B cell (primary cell): ENCODE data around the gene DNASE2B. TPM values are rescaled to one million over a fixed set of nuclear protein-coding genes. Genes with fewer than 3 reads are reported as not detected.

ENCODE experiments used
- ATAC-seq: fragments of 200-7000 bp; cut with Tn5 transposase; one replicate; pipeline ENCODE4 v1.10.0; 2021; ENCODE audit warnings: low read depth, mild to moderate bottlenecking, moderate number of reproducible peaks, moderate library complexity
- CTCF ChIA-PET: fragments of 350-600 bp; sonication (Branson Sonifier 250); formaldehyde crosslinking; loops from one replicate; lab custom pipeline; 2021; ENCODE audit warnings: antibody characterized with exemption, inconsistent platforms; lab: Charles Lee
- POLR2A ChIA-PET: fragments of 350-600 bp; sonication (Branson Sonifier 250); formaldehyde crosslinking; loops from one replicate; lab custom pipeline; 2021; ENCODE audit warnings: antibody characterized with exemption; lab: Charles Lee
- DNase-seq: peaks from one replicate; pipeline ENCODE4 v3.0.0; 2013
- H2AFZ ChIP-seq: 2 replicates; pipeline ENCODE4 v1.6.1; 2012; ENCODE audit warnings: mild to moderate bottlenecking, low read depth, low read length; ENCODE audit not compliant: insufficient read depth, poor library complexity, severe bottlenecking
- H3K27ac ChIP-seq, 2 donors: 1 replicate in 1 of 2; 2 replicates in 1 of 2; pipeline ENCODE4 v1.5.1; 2012 to 2013; ENCODE audit warnings: low read length in 2 of 2, mild to moderate bottlenecking in 2 of 2, moderate library complexity in 1 of 2
- H3K27me3 ChIP-seq, 4 experiments: fragments of 200-600 bp in 1 of 4; sonication (generic) in 1 of 4; replicated peaks in 1 of 4; 1 replicate in 2 of 4; 2 replicates in 2 of 4; pipeline versions ENCODE4 v1.6.1 to v1.7.0; 2013 to 2016; ENCODE audit warnings: low read length in 3 of 4, mild to moderate bottlenecking in 2 of 4, mixed read lengths in 1 of 4, moderate library complexity in 1 of 4; ENCODE audit not compliant: insufficient read depth in 4 of 4, control insufficient read depth in 3 of 4; ENCODE audit errors: control extremely low read depth in 1 of 4
- H3K36me3 ChIP-seq, 2 experiments: replicated peaks in 1 of 2; 1 replicate in 1 of 2; 2 replicates in 1 of 2; pipeline versions ENCODE4 v1.6.1 to v1.7.1; 2013; ENCODE audit warnings: low read length in 1 of 2; ENCODE audit not compliant: insufficient read depth in 2 of 2, control insufficient read depth in 1 of 2; ENCODE audit errors: control extremely low read depth in 1 of 2, extremely low read depth in 1 of 2
- H3K4me1 ChIP-seq, 2 donors: fragments of 200-600 bp in 1 of 2; sonication (generic) in 1 of 2; 1 replicate in 1 of 2; 2 replicates in 1 of 2; pipeline versions ENCODE4 v1.5.1 to v1.6.1; 2013 to 2017; ENCODE audit warnings: low read length in 2 of 2; ENCODE audit not compliant: control insufficient read depth in 2 of 2, insufficient read depth in 2 of 2
- H3K4me2 ChIP-seq: replicated peaks from 2 replicates; pipeline ENCODE3; 2012; ENCODE audit warnings: mild to moderate bottlenecking, low read depth, low read length; ENCODE audit not compliant: poor library complexity, severe bottlenecking
- H3K4me3 ChIP-seq, 5 experiments: fragments of 200-600 bp in 1 of 5; sonication (generic) in 1 of 5; 1 replicate in 3 of 5; 2 replicates in 2 of 5; pipeline versions ENCODE4 v1.5.1 to v1.7.0; 2011 to 2016; ENCODE audit warnings: low read length in 4 of 5, mild to moderate bottlenecking in 4 of 5, low read depth in 2 of 5, control low read depth in 1 of 5, moderate library complexity in 1 of 5; ENCODE audit not compliant: insufficient read depth in 1 of 5; ENCODE audit errors: control extremely low read depth in 1 of 5, extremely low read depth in 1 of 5
- H3K79me2 ChIP-seq: fragments of 200-600 bp; sonication (generic); one replicate; pipeline ENCODE4 v1.6.0; 2016; ENCODE audit warnings: low read length; ENCODE audit not compliant: control insufficient read depth, insufficient read depth
- H3K9ac ChIP-seq: fragments of 200-600 bp; sonication (generic); 2 replicates; pipeline ENCODE4 v1.6.1; 2017; ENCODE audit warnings: mild to moderate bottlenecking, low read length, moderate library complexity
- H3K9me3 ChIP-seq, 3 donors: one replicate each; pipeline versions ENCODE4 v1.6.1 to v1.7.1; 2013; ENCODE audit warnings: low read length in 2 of 3; ENCODE audit not compliant: control insufficient read depth in 2 of 3, insufficient read depth in 1 of 3; ENCODE audit errors: control extremely low read depth in 1 of 3
- H4K20me1 ChIP-seq: 2 replicates; pipeline ENCODE4 v1.6.0; 2012; ENCODE audit warnings: mild to moderate bottlenecking, low read length; ENCODE audit not compliant: insufficient read depth, control insufficient read depth, poor library complexity, severe bottlenecking
- H3K27ac Mint-ChIP-seq: one replicate; pipeline ENCODE4 v1.8.0; 2021; ENCODE audit warnings: mixed read lengths
- H3K27me3 Mint-ChIP-seq: one replicate; pipeline ENCODE4 v1.8.0; 2021; ENCODE audit warnings: mixed read lengths
- H3K4me1 Mint-ChIP-seq: one replicate; pipeline ENCODE4 v1.8.0; 2021; ENCODE audit warnings: mixed read lengths
- H3K4me3 Mint-ChIP-seq: one replicate; pipeline ENCODE4 v1.8.0; 2021; ENCODE audit warnings: mixed read lengths
- H3K9me3 Mint-ChIP-seq: one replicate; pipeline ENCODE4 v1.8.0; 2022; ENCODE audit warnings: mixed read lengths; ENCODE audit not compliant: insufficient read depth
- EZH2 ChIP-seq: IDR thresholded peaks from 2 replicates; pipeline ENCODE4 v1.6.1; 2012; ENCODE audit warnings: borderline replicate concordance, low read depth, mild to moderate bottlenecking, moderate library complexity, low read length; ENCODE audit not compliant: insufficient read depth, poor library complexity, severe bottlenecking
- WGBS: methylation state at CpG from one replicate; pipeline ENCODE4 v1.1.5; 2013; ENCODE audit warnings: missing lambda C conversion rate; ENCODE audit not compliant: insufficient coverage; 5-methylcytosine and 5-hydroxymethylcytosine counted together
- intact Hi-C: fragments of 100-400 bp; cut with micrococcal nuclease; formaldehyde crosslinking; loops from one replicate; pipeline ENCODE4 v1.10.0; 2022
- polyA plus RNA-seq: library from polyadenylated mRNA; depleted of rRNA; stranded (reverse); fragments of >200 nt; gene quantifications from 2 replicates; pipeline ENCODE4 v1.2.3, GENCODE V29; 2012
- total RNA-seq, 2 donors: library from RNA; stranded (reverse); fragments of 120-200 nt in 1 of 2; gene quantifications; 1 replicate in 1 of 2; 2 replicates in 1 of 2; pipeline versions ENCODE4 v1.2.3 to v1.2.4, GENCODE V29; 2013 to 2022
- TF ChIP-seq, protein P1 (sequence below): fragments of 200-600 bp; IDR thresholded peaks from one replicate; pipeline ENCODE4 v1.8.0; 2022; ENCODE audit warnings: antibody characterized with exemption, mild to moderate bottlenecking

Gene DNASE2B
- total and polyA plus RNA-seq, 2 donors (not counting 1 experiment from before 2014, with no cell fraction given) = not detected

DNA sequence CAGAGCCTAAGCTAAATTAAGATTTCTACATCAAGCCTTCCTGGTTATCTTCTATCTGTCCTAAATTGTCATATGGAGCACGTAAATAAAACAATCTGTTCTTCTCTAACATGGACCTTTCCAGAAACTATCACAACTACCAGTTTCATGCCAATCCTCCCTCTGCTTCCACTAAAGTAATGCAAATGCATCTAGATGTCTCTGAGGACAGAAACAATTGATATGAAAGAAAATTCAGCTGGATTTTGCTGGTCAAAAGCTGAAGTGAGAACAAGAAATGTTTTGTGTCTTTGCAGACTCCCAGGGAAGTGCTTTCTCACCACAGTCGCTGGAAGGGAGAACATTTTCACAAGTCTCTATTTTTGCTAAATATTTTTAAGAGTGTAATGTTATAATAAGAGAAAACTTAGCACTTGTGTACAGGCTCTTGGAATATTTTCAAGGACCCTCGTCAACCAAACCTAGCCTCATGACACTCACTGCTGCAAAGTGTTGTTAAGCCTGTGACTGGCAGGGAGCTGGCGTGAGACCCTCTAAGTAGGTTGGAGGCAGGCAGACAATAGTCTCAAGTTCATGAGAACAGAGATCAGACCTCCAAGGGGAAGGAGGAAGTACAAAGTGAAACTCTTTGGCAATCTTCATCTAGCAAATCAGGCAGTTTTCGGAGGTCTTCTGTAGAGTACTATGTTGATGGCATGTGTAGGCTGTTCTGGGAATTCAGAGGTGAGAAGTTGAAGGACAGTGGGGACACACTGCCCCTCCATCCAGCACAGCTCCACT, 38.8 kb downstream of the DNASE2B start:
- ATAC-seq = peak; percentile 65
- no peaks in the 10 kb centered on the region for H3K9me3 ChIP-seq
- Mint-ChIP-seq H3K4me3 (no peak overlapping the region), H3K27ac (no peak overlapping the region), H3K4me1 (peaks cover 10% of the 10 kb centered on the region), H3K9me3 (no peaks in the 10 kb centered on the region), H3K27me3 (no peaks in the 10 kb centered on the region)
- no peaks in the 10 kb centered on the region for H3K36me3 ChIP-seq
- TF ChIP-seq EZH2 = no peak
- TF ChIP-seq, protein P1, sequence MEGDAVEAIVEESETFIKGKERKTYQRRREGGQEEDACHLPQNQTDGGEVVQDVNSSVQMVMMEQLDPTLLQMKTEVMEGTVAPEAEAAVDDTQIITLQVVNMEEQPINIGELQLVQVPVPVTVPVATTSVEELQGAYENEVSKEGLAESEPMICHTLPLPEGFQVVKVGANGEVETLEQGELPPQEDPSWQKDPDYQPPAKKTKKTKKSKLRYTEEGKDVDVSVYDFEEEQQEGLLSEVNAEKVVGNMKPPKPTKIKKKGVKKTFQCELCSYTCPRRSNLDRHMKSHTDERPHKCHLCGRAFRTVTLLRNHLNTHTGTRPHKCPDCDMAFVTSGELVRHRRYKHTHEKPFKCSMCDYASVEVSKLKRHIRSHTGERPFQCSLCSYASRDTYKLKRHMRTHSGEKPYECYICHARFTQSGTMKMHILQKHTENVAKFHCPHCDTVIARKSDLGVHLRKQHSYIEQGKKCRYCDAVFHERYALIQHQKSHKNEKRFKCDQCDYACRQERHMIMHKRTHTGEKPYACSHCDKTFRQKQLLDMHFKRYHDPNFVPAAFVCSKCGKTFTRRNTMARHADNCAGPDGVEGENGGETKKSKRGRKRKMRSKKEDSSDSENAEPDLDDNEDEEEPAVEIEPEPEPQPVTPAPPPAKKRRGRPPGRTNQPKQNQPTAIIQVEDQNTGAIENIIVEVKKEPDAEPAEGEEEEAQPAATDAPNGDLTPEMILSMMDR = no peak
- peaks cover 40 to 43% of the 10 kb centered on the region in 2 donors for H3K4me1 ChIP-seq
- peak overlapping the region; percentile 38 to 70 for H3K27ac ChIP-seq
- peak; percentile 69 for DNase-seq
- H3K4me3 ChIP-seq = peak overlapping the region; percentile 24 to 60 (median 45)
- peak overlapping the region; percentile 69 for H3K9ac ChIP-seq
- WGBS = 100% methylated on average over 1 of the region's 5 CpGs
- ChIA-PET CTCF (interaction anchor here (0.7 to 11.8 kb wide), 12 partner anchors 9 to 533 kb away, joined by 3 to 285 read pairs (median 4); partner anchors contain the start of gene PRKACB), POLR2A (interaction anchor here (0.9 to 2.5 kb wide), 4 partner anchors 69 to 293 kb away, joined by 3 to 8 read pairs (median 6); partner anchors contain the start of genes CTBS, GNG5, PRKACB and SPATA1)
- intact Hi-C loops = loop anchor here (2.0 to 10.0 kb wide), 4 partner anchors 68 to 532 kb away; no protein-coding TSS in a partner anchor
- no peaks in the 10 kb centered on the region for H3K79me2 ChIP-seq
- no peaks in the 10 kb centered on the region for H4K20me1 ChIP-seq
- no peaks in the 10 kb centered on the region for H3K27me3 ChIP-seq
- peak overlapping the region; percentile 95 for H2AFZ ChIP-seq
- H3K4me2 ChIP-seq = peak overlapping the region; percentile 70

- ATAC-seq (peak; percentile 94), DNase-seq (peak; percentile 80)
- H3K27ac ChIP-seq = no peak overlapping the region
- intact Hi-C loops = loop anchor here (1.0 to 2.0 kb wide), 10 partner anchors 37 to 494 kb away; partner anchors contain the start of genes CTBS, GNG5, RPF1 and SPATA1
- no peaks in the 10 kb centered on the region for H3K79me2 ChIP-seq
- H3K4me1 ChIP-seq = peaks cover 18 to 23% of the 10 kb centered on the region in 2 donors
- Mint-ChIP-seq H3K27me3 (peaks cover 8% of the 10 kb centered on the region), H3K9me3 (no peaks in the 10 kb centered on the region), H3K27ac (no peak overlapping the region), H3K4me1 (peaks cover 18% of the 10 kb centered on the region), H3K4me3 (no peak overlapping the region)
- no peak overlapping the region for H3K9ac ChIP-seq
- ChIA-PET POLR2A (no interaction called here), CTCF (interaction anchor here (0.6 to 3.6 kb wide), 40 partner anchors 9 to 510 kb away, joined by 3 to 28 read pairs (median 4); partner anchors contain the start of genes CTBS, PRKACB and RPF1)
- no peak overlapping the region for H2AFZ ChIP-seq
- H3K4me3 ChIP-seq = no peak overlapping the region
- no peak overlapping the region for H3K4me2 ChIP-seq
- WGBS = no CpG with 5 or more reads among the region's 2 CpGs
- H4K20me1 ChIP-seq = no peaks in the 10 kb centered on the region
- no peak for TF ChIP-seq EZH2
- TF ChIP-seq, protein P1 = peak; percentile 73
- peaks cover 0 to 5% (median 0%) of the 10 kb centered on the region in 3 donors for H3K9me3 ChIP-seq
- no peaks in the 10 kb centered on the region for H3K36me3 ChIP-seq
- H3K27me3 ChIP-seq = peaks cover 0 to 4% (median 0%) of the 10 kb centered on the region in 4 experiments
Observed at GRCh38 chr1:84442256-84442655, 44.0 kb downstream of the DNASE2B start.
